B cell (primary cell): Measurements from ENCODE around the gene KCNT2.

ENCODE experiments used
- CTCF ChIP-seq: fragments of 200-600 bp; IDR thresholded peaks from one replicate; pipeline ENCODE4 v1.8.0; 2022; ENCODE audit warnings: antibody characterized with exemption, mild to moderate bottlenecking
- EZH2 ChIP-seq: IDR thresholded peaks from 2 replicates; pipeline ENCODE4 v1.6.1; 2012; ENCODE audit warnings: borderline replicate concordance, low read depth, mild to moderate bottlenecking, moderate library complexity, low read length; ENCODE audit not compliant: insufficient read depth, poor library complexity, severe bottlenecking

- no peak for TF ChIP-seq CTCF
- no peak for TF ChIP-seq EZH2
These were observed 35.0 kb downstream of the KCNT2 start for GRCh38 chr1:196573226-196573625.
